ENCODE measurements around the gene TENT5C.

Gene TENT5C

GRCh38 chr1:117615474-117615873 lies 9.6 kb downstream of the TENT5C start:
- peak; percentile 52 for DNase-seq

DNA sequence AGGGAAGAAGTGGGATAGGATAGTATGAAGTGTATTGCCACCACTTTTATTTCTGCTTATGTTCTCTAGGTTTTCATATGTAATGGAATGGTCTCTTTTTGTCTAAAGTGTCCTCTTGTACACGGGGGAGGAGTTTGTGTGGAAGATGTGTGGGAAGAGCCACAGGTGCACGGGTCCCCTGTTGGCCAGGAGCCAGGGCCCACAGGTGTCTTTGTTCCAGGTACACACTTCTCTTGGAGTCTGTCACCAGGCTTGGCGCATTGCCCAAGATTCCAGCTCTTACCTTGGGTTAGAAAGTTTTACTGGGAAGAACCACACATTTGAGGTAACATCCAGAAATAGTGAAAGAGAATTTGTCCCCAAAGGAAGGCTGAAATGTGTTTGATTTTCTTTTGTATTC lies 10.5 kb downstream of the TENT5C start:
- DNase-seq = no peak

- no peak for DNase-seq
These were observed 11.1 kb downstream of the TENT5C start for GRCh38 chr1:117616967-117617366.

DNA sequence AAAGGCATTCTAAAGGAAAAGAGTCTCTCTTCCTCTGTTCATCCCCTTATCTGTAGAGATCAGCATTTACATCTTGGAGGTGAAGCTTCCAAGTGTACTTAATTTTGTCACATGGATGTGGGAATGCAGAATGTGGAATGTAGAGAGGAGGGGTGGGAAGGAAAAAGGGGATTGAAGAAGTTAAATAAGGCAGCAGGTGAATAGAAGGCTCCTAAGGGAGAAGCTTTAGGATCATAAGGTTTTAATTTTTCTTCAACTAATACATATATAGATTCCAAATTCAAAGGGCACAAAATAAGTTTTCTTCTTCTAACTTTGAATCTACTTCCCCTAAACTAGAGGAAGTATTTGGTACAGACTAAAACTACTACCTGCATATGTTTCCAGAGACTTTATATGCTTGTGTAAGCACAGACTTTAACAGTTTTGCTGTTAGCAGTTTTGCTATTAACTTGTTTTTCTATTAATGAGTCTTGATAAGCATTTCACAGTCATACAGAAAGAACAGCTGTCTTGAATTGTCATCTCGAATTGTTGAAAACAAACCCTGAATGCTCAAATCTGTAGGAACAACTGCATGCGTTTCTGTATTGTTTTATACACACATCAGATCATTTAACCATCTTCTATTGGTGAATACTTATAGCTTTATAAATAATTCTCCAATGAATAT lies 12.7 kb downstream of the TENT5C start:
- DNase-seq = no peak

DNA sequence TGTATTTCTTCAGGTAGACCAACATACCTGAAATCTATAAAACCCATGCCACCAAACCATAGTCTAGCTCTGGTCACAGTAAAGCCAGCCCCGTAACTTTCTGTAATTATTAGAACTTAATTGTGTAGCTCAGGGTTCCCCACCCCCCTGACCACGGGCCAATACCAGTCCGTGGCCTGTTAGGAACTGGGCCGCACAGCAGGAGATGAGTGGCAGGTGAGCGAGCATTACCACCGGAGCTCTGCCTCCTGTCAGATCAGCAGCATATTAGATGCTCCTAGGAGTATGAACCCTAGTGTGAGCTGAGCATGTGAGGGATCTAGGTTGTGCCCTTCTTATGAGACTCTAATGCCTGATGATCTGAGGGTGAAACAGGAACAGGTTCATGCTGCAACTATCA lies 14.6 kb downstream of the TENT5C start:
- no peak for DNase-seq

- DNase-seq = no peak
These were observed 15.5 kb downstream of the TENT5C start for GRCh38 chr1:117621316-117621715.

DNA sequence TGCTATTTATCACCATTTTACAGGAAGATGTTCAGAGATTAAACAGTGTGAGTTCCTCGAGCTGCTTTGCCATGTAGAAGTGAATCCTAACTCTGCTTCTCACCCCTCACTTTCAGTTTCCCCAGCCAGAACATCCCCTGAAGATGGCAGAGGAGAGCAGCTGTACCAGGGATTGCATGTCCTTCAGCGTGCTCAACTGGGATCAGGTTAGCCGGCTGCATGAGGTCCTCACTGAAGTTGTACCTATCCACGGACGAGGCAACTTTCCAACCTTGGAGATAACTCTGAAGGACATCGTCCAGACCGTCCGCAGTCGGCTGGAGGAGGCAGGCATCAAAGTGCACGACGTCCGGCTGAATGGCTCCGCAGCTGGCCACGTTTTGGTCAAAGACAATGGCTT lies 16.9 kb downstream of the TENT5C start:
- no peak for DNase-seq

- no peak for DNase-seq
These were observed 17.3 kb downstream of the TENT5C start for GRCh38 chr1:117623141-117623540.

- DNase-seq = no peak
These were observed 17.9 kb downstream of the TENT5C start for GRCh38 chr1:117623698-117624097.

DNA sequence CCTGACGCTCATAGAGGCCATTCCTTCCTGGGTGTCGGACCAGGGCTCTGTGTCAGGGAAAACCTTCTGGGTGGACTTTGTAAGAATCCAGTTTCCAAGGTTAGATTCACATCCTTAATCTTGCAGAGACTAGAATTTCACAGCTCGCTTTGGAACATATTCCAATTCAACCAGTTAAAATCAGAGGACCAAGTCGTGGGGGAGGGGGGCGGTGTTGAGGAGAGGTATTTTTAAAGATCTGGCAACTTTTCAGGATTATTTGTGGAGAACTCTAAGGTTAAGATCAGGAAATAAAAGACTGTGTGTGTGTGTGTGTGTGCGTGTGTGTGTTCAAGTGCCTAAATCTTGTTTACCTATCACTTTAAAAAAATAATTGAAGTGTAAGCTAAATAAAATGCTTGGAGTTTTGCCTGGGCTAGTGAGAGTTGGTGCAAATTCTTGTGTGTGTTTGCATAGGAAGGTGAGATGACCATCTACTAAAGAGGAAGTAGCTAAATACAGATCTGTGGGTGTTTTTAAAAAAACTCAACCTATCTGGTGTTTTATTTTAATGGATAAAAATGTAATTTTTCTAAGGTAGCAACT lies 21.8 kb downstream of the TENT5C start:
- no peak for DNase-seq

DNA sequence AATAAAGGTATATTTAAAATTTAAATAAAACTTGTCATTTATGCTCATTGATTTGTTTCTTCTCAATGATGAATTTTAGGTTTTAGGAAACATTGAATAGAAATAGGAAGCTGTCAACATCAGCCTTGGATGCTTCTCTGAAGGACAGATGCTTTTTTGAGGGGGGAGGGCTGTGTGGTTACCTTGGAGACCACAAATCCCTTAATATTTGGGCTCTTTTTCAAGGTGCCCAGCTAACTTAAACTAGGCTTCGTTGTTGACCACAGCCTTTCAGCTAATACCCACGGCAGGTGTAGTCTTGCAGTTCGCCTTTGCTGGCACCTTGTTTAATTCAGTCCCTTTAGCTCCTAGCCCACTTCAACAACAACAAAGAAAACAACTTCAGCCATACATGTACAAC lies 22.5 kb downstream of the TENT5C start:
- DNase-seq = no peak

GRCh38 chr1:117629625-117630422 lies 24.0 kb downstream of the TENT5C start:
- DNase-seq = no peak

GRCh38 chr1:117630423-117630998 lies 24.7 kb downstream of the TENT5C start:
- DNase-seq = no peak

DNA sequence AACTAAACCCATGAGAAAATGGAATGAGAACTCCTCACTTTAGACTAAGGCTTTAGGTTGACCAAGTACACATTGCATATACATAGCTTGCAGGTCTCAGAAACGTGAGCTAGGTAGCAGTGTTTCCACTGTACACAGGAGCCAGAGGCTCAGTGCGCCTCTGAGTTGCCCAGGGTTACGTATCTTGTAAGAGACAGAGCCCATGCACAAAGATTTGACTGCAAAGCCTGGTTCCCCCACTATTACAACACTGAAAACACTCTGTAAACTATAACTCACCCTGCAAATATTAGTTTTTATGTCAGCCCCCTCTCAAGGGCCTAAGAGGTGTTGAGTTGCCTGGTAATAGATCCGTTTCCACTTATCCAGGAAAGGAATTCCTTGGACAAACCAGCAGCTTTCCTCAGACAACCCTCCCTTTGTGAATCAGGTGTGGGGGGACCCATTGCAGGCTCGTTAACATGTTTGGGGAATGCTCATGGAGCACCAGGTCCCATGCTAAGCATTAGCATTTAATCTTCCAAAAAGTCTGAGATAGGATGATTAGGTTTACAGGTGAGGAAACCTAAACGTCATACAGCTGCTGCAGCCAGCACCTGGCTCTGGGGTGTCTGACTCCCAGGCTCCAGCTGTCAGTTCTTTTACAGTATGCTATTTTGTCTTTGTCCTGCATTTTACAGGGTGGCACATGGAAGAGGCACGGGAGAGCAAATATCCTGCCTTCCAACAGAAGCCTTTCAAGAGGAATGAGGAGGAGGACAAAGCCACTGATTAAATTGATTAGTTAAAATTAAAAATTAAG lies 25.7 kb downstream of the TENT5C start:
- DNase-seq = no peak

DNA sequence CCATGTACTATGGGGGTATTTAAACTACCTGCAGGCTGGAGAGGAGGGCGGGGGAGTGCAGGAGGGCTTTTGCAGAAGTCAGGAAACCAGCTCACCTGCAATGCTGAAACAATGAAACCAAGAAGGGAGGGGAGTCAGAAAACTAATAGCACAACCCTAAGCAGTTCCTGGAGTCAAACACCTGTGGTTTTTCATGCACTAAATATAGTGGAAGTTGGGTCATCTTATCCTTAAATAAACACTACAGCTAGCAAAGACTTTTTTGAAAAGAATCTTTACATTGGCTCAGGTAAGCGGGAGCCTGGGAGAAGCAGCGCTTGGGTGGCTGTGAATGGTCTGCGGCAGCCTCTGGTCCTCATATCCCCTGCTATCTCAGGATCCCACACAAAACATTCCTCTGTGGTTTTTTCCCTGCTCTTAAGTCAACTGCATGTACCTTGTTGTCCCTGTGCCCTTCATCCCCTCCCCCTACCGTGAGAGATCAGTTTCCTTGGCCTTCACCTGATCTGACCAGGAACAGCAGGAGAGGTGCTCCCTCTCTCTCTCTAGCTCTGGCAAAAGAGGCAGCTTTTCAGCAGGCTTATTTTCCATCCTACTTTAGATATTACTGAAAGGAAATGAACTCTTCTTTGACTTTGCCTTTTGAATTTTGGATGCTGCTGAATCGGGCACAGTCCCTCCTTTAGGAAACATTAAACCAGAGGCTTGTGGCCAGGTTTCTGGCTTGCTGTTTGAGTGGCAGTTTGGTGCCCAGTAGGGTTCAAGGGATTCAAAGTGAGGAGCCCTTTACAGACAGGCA lies 26.6 kb downstream of the TENT5C start:
- no peak for DNase-seq

GRCh38 chr1:117633068-117633345 lies 27.2 kb downstream of the TENT5C start:
- DNase-seq = no peak

DNA sequence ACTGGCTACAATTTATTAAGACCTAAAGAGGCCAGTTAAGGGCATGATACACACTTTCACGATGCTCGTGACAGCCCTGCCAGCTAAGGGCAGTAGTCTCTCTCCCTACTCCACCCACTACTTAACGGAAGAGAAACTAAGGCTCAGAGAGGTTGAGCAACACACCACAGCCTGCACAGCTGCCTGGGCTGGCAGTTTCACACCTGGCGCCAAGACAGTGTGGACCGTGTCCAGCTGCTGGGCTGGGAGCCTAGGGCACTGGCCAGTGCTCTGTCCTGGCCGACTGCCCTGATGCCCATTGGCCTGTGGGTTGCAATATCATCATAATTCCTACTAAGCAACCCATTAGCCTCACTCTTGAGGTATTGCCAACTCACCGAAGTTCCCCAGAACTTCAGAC lies 27.6 kb downstream of the TENT5C start:
- DNase-seq = no peak

- DNase-seq = no peak
These were observed 28.1 kb downstream of the TENT5C start for GRCh38 chr1:117633936-117634335.

DNA sequence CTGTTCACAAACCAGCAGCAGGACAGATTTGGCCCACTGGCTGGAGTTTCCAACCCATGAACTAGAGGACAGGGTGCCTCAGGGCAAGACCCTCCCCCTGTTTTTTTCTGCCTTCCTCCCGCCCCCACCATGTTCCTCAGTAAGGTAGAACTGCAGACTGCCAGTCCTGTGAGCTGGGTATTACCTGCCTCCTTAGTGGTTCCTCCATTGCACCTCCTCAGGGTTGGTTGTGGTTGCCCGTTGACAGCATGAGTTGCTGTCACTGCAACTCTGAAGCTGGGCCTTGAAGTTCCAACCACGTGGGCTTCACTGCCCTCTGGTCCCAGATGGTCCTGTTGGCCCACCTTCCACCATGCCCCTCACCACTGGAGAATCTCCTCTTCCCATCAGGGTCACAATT lies 28.8 kb downstream of the TENT5C start:
- DNase-seq = no peak

DNA sequence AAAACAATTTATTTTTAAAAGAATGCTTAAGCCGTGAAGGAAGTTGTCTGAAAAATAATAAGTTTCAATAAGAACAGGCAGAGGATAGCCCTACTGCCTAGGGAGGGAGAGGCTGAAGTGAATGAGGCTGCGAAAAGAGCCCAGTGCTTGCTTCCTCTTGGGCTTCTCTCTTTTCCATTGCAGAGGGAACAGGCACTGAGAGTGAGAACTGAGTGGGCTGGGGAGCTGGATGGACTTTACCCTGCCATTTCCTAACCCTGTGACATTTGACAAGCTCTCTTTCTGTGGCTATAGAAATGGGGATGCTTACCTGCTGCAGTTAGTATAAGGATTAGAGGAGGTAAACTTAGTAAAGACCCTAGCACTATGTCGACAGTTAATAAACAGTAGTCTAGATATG lies 30.0 kb downstream of the TENT5C start:
- DNase-seq = no peak

DNA sequence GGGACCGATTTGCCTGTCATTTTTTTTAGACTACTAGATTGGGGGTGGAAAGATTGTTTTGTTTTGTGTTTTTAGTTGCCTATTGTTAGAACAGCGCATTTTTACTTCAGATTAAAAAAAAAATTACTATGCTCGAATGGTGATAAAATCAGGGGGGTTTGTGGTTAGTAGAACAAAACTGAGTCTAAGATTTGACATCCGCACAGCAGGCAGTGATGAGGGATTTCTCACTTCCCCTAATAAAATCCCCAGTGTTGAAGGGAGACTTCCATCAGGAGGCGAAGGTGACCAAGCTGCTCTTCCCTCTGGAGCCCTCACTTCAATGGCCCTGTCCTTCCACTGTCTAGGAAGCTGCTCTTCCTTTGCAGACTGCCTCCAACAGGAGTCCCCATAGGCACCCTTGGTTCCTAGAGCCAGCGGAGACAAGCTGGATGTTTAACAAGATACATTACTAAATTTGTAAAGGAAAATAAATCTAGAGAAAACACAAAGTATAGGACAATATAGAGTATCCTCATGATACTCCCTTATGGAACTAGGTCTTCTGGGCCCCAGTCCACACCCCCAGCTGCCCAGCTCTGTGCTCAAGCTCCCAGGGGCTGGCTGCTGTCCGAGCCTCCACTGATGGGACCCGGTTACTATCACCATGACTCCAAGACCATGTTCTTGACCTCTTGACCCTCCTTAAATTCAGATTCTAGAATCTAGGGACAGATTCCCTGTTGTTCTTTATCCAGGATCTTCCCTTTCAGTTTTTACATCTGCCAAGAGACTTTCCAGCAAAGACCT lies 31.0 kb downstream of the TENT5C start:
- DNase-seq = no peak

- DNase-seq = no peak
These were observed 32.3 kb downstream of the TENT5C start for GRCh38 chr1:117638141-117638540.
